ENCODE data around the gene SPATS2L.

Gene SPATS2L

GRCh38 chr2:200266406-200266805, 40.1 kb upstream of the SPATS2L start:
- H4K20me1 ChIP-seq = no peaks in the 10 kb centered on the region

DNA sequence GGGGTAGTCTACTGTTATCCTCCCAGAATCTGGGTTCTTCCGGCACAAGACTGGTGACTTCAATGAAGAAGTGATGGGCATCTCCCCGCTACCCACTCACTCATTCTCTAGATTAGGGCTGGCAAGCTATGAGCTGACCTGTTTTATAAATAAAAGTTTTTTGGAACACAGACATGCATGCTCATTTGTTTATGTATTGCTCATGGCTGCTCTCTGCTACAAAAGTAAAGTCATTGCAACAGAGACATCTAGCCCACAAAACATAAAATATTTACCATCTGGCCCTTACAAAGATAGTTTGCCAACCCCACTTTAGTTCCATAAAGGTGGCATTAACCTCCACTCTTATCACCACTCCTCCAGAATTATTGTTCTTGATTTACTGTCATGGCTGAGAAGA, 39.1 kb upstream of the SPATS2L start:
- H3K9me3 ChIP-seq (replicated peaks in 1 of 11) = no peaks in the 10 kb centered on the region
- no peak overlapping the region for H3K9ac ChIP-seq
- H3K36me3 ChIP-seq = no peaks in the 10 kb centered on the region
- H3K4me3 ChIP-seq = no peak overlapping the region
- no peaks in the 10 kb centered on the region for H3K27me3 ChIP-seq
- no peak overlapping the region for H3K27ac ChIP-seq
- peaks cover 0 to 10% (median 7%) of the 10 kb centered on the region in 10 experiments; a peak in 10 of 20 replicates for H3K4me1 ChIP-seq
- H4K20me1 ChIP-seq = no peaks in the 10 kb centered on the region
- no peak for TF ChIP-seq Cebpa-rat (IDR thresholded peaks at IDR 0.05)
- H3K4me2 ChIP-seq = no peak overlapping the region

More at GRCh38 chr2:200266406-200266805, 40.1 kb upstream of the SPATS2L start:
- Histone ChIP-seq H3K9me3 (replicated peaks in 1 of 11) (no peaks in the 10 kb centered on the region), H3K4me3 (no peak overlapping the region), H3K27ac (no peak overlapping the region), H3K4me2 (no peak overlapping the region), H3K27me3 (no peaks in the 10 kb centered on the region), H3K36me3 (no peaks in the 10 kb centered on the region), H3K4me1 (peaks cover 0 to 7% (median 6%) of the 10 kb centered on the region in 10 experiments; a peak in 10 of 20 replicates), H3K9ac (no peak overlapping the region)
- TF ChIP-seq Cebpa-rat (IDR thresholded peaks at IDR 0.05) = no peak

DNA sequence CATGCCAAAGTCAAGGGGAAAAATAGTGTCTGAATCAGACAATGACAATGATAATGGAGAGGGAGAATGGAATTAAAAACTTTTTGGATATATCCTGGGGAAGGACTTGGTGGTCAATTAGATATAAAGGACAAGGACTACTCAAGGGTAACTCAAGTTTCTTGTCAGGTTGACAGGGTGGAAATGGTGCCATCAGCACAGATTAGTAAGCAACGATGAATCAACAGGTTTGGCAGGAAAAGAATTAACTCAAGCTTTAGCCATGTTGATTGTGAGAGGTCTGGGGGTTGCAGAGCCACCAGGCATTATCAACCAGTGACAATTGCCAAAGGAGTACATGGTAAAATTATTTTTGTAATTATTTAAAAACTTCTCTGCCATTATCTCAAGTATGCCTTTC, 35.8 kb upstream of the SPATS2L start:
- H3K36me3 ChIP-seq = no peaks in the 10 kb centered on the region
- H3K9me3 ChIP-seq (replicated peaks in 1 of 11) = no peaks in the 10 kb centered on the region
- no peaks in the 10 kb centered on the region for H3K27me3 ChIP-seq
- no peaks in the 10 kb centered on the region for H4K20me1 ChIP-seq
- no peak for TF ChIP-seq Cebpa-rat (IDR thresholded peaks at IDR 0.05)
- no peak overlapping the region for H3K9ac ChIP-seq
- H3K4me1 ChIP-seq = peaks cover 0 to 10% (median 7%) of the 10 kb centered on the region in 10 experiments; a peak in 10 of 20 replicates
- H3K27ac ChIP-seq = no peak overlapping the region
- H3K4me2 ChIP-seq = peak overlapping the region in 3 of 11 experiments; percentile 10 to 31 (median 27); a peak in 4 of 22 replicates
- no peak overlapping the region for H3K4me3 ChIP-seq

- no peak overlapping the region for H3K4me2 ChIP-seq
- no peak for TF ChIP-seq Cebpa-rat (IDR thresholded peaks at IDR 0.05)
- H3K4me3 ChIP-seq = no peak overlapping the region
- no peak overlapping the region for H3K27ac ChIP-seq
- no peaks in the 10 kb centered on the region for H3K9me3 ChIP-seq (replicated peaks in 1 of 11)
- no peaks in the 10 kb centered on the region for H4K20me1 ChIP-seq
- H3K4me1 ChIP-seq = peaks cover 0 to 10% (median 7%) of the 10 kb centered on the region in 10 experiments; a peak in 10 of 20 replicates
- no peaks in the 10 kb centered on the region for H3K27me3 ChIP-seq
- H3K9ac ChIP-seq = no peak overlapping the region
- no peaks in the 10 kb centered on the region for H3K36me3 ChIP-seq
Measured at GRCh38 chr2:200272320-200272719, 34.2 kb upstream of the SPATS2L start.

DNA sequence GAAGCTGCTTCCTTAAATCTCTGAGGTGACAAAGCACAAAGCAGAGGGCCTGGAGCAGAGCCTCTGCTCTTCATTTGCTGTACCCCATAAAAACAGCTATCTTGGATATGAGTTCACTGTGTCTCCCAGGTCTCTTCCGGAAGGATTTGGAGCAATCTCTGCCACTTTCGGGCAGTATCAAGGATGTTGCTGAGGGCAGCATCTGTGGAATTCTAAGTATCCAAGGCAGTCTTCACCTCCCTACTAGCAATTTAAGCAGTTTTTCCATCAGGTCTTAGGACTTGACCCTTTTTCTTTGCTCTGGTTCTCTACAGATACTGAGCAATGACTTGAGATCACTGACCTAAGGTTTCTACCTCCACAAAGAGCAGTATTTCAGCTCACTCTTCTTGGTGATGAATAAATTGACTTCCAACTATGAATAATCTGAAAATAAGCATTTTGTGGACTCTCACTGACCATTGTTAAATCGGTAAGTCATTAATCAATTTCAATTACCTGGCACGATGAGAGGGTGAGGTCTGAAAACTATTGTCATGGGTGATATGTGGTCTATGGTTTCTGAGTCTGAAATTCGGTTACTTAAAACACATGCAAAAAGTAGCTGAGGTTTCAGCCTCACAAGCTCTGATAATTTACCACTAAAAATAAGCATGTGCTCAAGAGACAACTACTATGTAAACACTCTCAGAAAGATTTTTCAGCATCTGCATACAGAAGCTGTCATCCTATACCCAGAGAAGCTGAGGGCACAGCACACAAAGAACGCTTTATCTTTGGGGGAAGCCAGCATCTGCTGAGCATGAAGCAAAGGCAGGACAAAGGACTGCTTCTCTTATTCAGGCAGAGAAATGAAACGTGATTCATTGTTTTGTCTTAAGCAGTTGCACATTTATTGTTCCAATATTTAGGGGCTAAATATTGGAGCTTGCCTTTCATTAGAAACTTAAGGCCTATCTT, 32.1 kb upstream of the SPATS2L start:
- H3K36me3 ChIP-seq = no peaks in the 10 kb centered on the region
- no peak overlapping the region for H3K9ac ChIP-seq
- no peak overlapping the region for H3K4me3 ChIP-seq
- no peaks in the 10 kb centered on the region for H3K27me3 ChIP-seq
- TF ChIP-seq Cebpa-rat (IDR thresholded peaks at IDR 0.05) = no peak
- no peak overlapping the region for H3K27ac ChIP-seq
- H4K20me1 ChIP-seq = no peaks in the 10 kb centered on the region
- no peaks in the 10 kb centered on the region for H3K9me3 ChIP-seq (replicated peaks in 1 of 11)
- no peak overlapping the region for H3K4me2 ChIP-seq
- H3K4me1 ChIP-seq = peaks cover 0 to 10% (median 7%) of the 10 kb centered on the region in 10 experiments; a peak in 10 of 20 replicates

DNA sequence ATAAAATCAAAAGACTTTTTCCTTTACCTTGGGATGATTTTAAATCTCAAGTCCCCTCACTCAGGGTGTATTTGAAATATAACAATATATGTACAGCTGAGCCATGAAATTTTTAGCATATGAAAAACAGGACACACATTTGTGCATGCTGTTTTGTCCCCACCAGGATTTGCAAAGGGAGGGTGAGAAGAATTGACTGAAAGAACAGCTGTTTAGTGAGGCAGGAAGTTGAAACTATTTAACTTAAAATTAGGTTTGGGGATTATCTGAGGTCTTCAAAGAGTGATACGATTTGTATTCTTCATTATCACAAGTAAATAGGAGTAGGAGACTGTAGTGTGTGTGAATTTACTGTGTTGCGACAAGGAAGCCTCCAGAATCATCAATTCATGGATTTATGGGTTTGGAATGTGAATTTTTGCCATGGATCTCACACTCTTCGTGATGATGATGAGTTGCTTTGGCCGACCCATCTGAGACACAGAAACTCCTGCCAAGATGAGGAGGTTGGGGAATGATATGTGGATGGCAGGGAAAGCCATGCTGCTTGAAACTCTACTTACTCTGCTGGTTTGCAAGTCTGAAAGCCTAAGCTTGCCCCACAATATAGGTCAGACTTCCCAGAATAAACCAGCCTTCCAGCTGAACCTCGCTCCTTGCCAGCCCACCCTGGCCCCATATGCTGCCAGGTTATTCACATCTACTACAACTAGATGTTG, 31.0 kb upstream of the SPATS2L start:
- Histone ChIP-seq H3K4me2 (no peak overlapping the region), H3K4me1 (peaks cover 0 to 10% (median 7%) of the 10 kb centered on the region in 10 experiments; a peak in 10 of 20 replicates), H4K20me1 (no peaks in the 10 kb centered on the region), H3K9ac (no peak overlapping the region), H3K9me3 (replicated peaks in 1 of 11) (no peaks in the 10 kb centered on the region), H3K27ac (no peak overlapping the region), H3K4me3 (no peak overlapping the region), H3K36me3 (no peaks in the 10 kb centered on the region), H3K27me3 (no peaks in the 10 kb centered on the region)
- no peak for TF ChIP-seq Cebpa-rat (IDR thresholded peaks at IDR 0.05)

DNA sequence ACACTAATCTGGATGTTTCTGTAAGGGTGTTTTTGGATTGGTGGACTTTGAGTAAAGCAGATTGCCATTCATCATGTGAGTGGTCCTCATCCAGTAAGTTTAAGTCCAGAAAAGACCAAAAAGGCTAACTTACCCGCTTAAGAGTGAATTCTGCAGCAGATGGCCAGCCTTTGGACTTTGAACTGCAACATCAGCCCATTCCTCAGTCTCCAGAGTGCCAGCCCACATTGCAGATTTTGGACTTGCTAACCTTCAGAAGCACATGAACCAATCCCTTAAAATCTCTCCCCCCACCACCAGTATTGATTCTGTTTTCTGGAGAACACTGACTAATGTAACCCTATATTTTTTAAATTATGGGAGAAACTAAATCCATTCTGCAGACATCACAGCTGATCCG, 30.0 kb upstream of the SPATS2L start:
- Histone ChIP-seq H3K4me3 (no peak overlapping the region), H3K36me3 (no peaks in the 10 kb centered on the region), H3K9ac (no peak overlapping the region), H3K4me1 (peaks cover 0 to 3% (median under 1%) of the 10 kb centered on the region in 10 experiments; a peak in 8 of 20 replicates), H3K27me3 (no peaks in the 10 kb centered on the region), H4K20me1 (no peaks in the 10 kb centered on the region), H3K9me3 (replicated peaks in 1 of 11) (no peaks in the 10 kb centered on the region), H3K27ac (no peak overlapping the region), H3K4me2 (no peak overlapping the region)
- no peak for TF ChIP-seq Cebpa-rat (IDR thresholded peaks at IDR 0.05)

DNA sequence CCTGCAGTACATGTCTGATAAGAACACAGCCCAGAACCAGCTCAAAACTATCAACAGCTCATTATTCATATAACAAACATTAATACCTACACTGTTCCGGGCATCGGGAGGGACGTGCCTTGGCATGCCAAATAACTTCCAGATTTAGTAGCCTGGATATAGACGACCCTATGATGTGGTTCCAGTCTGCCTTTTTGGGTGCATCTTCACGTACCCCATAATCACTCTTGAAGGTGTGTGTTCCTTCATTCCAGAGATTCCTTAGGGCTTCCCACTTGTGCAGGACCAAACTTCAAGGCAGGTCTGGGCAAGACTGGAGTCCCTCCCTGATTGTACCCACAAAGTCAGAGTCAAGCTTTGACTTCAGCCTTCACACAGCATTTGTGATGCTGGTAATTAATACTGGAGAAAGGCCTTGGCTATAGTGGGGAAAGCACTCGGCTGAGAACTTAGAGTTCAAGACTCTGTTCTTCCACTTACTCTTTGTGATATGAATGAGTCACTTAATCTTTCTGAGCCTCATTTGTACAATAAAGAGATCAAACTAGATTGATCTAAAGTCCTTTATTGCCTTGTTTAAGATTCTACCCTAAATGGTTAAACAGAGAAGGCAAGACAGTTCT, 27.7 kb upstream of the SPATS2L start:
- no peaks in the 10 kb centered on the region for H3K9me3 ChIP-seq (replicated peaks in 1 of 11)
- no peak overlapping the region for H3K27ac ChIP-seq
- no peak overlapping the region for H3K4me3 ChIP-seq
- H3K4me2 ChIP-seq = no peak overlapping the region
- no peaks in the 10 kb centered on the region for H3K27me3 ChIP-seq
- H3K4me1 ChIP-seq = no peaks in the 10 kb centered on the region
- H4K20me1 ChIP-seq = no peaks in the 10 kb centered on the region
- no peak for TF ChIP-seq Cebpa-rat (IDR thresholded peaks at IDR 0.05)
- no peak overlapping the region for H3K9ac ChIP-seq
- H3K36me3 ChIP-seq = no peaks in the 10 kb centered on the region

- Histone ChIP-seq H3K9ac (no peak overlapping the region), H3K27me3 (no peaks in the 10 kb centered on the region), H3K4me1 (no peaks in the 10 kb centered on the region), H3K4me2 (no peak overlapping the region), H3K36me3 (no peaks in the 10 kb centered on the region), H4K20me1 (no peaks in the 10 kb centered on the region), H3K9me3 (replicated peaks in 1 of 11) (no peaks in the 10 kb centered on the region), H3K27ac (no peak overlapping the region), H3K4me3 (no peak overlapping the region)
- TF ChIP-seq Cebpa-rat (IDR thresholded peaks at IDR 0.05) = no peak
Measured at GRCh38 chr2:200279857-200280256, 26.6 kb upstream of the SPATS2L start.
